ENCODE results near the gene FRMD4A. TPM values are rescaled to one million over a fixed set of nuclear protein-coding genes. Genes with fewer than 3 reads are reported as not detected.
"Not testable (repeated sequence)": the region's sequence is repeated elsewhere in the genome, so short reads cannot be mapped to it uniquely, and the experiment has no call there.

FRMD4A gene
- total and polyA plus RNA-seq, 8 donors = 6.9 to 25.3 (median 11.3) TPM

DNA sequence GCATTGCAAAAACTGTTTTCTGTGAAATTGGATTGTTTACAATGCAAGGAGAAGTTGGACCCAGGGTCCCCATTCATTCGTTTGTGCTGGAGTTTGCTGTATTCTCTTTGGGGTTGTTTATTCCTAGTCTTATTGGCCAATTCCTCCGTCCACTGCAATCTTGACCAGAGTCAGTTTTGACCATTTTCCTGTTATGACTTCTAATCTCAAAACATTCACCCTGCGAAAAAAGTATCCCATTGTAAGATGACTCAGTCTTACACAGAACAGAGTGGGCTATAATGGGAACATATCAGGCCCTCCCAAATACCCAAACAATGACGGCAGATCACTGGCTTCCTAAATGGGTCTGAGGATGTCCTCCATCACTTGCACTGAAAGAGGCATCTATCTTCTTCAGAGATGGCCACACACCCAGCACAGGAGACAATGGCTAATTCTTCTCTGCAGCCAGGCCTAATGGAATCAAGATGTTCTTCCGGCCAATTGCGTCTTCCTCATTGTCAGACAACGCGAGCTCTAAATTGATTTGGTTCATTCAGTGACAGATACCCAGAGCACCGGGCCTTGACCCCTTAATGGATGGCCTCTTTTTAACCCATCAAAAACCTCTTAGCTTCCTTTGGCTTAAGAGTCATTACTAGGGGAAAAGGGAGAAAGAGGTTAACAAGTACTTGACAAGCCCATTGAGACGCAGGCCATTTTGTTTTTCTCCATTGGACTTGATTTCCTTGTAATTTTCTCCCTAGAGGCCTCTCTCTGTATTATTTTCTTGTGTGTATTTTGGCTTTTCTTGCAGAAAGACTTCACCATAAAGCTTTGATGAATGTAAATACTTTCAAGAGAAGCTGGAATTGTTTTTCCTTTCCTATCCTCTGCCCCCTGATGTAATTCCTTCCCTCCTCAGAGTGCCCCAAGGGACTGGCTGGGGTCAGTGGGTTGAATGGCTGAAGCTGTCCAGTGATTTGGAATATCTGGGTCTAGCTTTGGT is 614.3 kb downstream of the FRMD4A start:
- H3K36me3 ChIP-seq = no peaks in the 10 kb centered on the region
- peak overlapping the region in 4 of 5 donors; percentile 80 to 84 (median 82) for H3K27ac ChIP-seq
- no peak overlapping the region for H3K4me3 ChIP-seq
- no peaks in the 10 kb centered on the region for H3K9me3 ChIP-seq
- H3K27me3 ChIP-seq = no peaks in the 10 kb centered on the region
- intact Hi-C loops (cut with DNase I; ENCODE audit: low total_unique reads) = no loop called here
- TF ChIP-seq POLR2AphosphoS5 (IDR thresholded peaks at IDR 0.05) (peak in 1 of 3 donors; percentile 6), EP300 (IDR thresholded peaks at IDR 0.05) (no peak)
- H3K4me1 ChIP-seq = peaks cover 22 to 53% (median 40%) of the 10 kb centered on the region in 4 donors
- peak in 1 of 2 donors; percentile 62 for DNase-seq
- 71 to 82% (median 79%) methylated on average over 10 of the region's 10 CpGs for WGBS, 5 donors

DNA sequence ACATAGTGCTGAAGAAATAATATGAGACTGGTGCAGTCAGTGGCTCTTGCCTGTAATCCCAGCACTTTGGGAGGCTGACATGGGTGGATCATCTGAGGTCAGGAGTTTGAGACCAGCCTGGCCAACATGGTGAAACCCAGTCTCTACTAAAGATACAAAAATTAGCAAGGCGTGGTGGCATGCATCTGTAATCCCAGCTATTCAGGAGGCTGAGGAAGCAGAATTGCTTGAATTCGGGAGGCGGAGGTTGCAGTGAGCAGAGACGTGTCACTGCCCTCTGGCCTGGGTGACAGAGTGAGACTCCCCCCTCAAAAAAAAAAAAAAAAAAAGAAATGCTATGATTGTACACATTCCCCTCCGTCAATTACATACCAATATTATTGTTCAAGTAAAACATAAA is 615.1 kb downstream of the FRMD4A start:
- H3K27ac ChIP-seq = peak overlapping the region in 2 of 5 donors; percentile 36 to 83
- H3K36me3 ChIP-seq; H3K4me3 ChIP-seq; H3K27me3 ChIP-seq; intact Hi-C loops (cut with DNase I; ENCODE audit: low total_unique reads); H3K9me3 ChIP-seq; DNase-seq: not testable (repeated sequence)
- peaks cover 22 to 53% (median 42%) of the 10 kb centered on the region in 4 donors for H3K4me1 ChIP-seq
- 70 to 87% (median 83%) methylated on average over 5 of the region's 5 CpGs for WGBS, 5 donors

DNA sequence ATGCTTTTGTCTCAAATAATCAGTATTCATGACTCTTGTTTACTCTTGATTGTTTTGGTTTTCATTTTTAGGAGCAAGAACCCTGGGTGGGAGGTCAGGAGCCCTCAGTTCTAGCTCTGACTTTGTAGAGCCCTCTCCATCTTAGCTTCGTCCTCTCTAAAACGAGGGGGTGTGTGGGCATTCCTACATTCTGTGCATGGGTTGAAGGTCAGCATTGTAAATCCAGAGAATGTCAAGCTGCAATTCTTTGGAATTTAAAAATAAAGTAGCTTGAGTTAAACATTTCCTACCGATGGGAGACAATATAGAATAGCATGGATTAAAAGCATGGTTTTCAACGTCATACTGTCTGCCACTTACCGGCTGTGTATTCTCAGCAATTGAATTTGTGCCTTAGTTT is 615.6 kb downstream of the FRMD4A start:
- Histone ChIP-seq H3K36me3 (no peaks in the 10 kb centered on the region), H3K9me3 (no peaks in the 10 kb centered on the region), H3K27me3 (no peaks in the 10 kb centered on the region), H3K27ac (peak overlapping the region in 1 of 5 donors; percentile 36), H3K4me1 (peaks cover 22 to 56% (median 46%) of the 10 kb centered on the region in 4 donors), H3K4me3 (no peak overlapping the region)
- 65 to 76% (median 73%) methylated on average over 5 of the region's 5 CpGs for WGBS, 5 donors
- intact Hi-C loops (cut with DNase I; ENCODE audit: low total_unique reads) = no loop called here
- TF ChIP-seq EP300 (IDR thresholded peaks at IDR 0.05) = no peak
- no peak for TF ChIP-seq POLR2A (IDR thresholded peaks at IDR 0.05)
- no peak for TF ChIP-seq POLR2AphosphoS5 (IDR thresholded peaks at IDR 0.05)
- TF ChIP-seq, protein P1, sequence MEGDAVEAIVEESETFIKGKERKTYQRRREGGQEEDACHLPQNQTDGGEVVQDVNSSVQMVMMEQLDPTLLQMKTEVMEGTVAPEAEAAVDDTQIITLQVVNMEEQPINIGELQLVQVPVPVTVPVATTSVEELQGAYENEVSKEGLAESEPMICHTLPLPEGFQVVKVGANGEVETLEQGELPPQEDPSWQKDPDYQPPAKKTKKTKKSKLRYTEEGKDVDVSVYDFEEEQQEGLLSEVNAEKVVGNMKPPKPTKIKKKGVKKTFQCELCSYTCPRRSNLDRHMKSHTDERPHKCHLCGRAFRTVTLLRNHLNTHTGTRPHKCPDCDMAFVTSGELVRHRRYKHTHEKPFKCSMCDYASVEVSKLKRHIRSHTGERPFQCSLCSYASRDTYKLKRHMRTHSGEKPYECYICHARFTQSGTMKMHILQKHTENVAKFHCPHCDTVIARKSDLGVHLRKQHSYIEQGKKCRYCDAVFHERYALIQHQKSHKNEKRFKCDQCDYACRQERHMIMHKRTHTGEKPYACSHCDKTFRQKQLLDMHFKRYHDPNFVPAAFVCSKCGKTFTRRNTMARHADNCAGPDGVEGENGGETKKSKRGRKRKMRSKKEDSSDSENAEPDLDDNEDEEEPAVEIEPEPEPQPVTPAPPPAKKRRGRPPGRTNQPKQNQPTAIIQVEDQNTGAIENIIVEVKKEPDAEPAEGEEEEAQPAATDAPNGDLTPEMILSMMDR (IDR thresholded peaks at IDR 0.05) = no peak
- DNase-seq = no peak

DNA sequence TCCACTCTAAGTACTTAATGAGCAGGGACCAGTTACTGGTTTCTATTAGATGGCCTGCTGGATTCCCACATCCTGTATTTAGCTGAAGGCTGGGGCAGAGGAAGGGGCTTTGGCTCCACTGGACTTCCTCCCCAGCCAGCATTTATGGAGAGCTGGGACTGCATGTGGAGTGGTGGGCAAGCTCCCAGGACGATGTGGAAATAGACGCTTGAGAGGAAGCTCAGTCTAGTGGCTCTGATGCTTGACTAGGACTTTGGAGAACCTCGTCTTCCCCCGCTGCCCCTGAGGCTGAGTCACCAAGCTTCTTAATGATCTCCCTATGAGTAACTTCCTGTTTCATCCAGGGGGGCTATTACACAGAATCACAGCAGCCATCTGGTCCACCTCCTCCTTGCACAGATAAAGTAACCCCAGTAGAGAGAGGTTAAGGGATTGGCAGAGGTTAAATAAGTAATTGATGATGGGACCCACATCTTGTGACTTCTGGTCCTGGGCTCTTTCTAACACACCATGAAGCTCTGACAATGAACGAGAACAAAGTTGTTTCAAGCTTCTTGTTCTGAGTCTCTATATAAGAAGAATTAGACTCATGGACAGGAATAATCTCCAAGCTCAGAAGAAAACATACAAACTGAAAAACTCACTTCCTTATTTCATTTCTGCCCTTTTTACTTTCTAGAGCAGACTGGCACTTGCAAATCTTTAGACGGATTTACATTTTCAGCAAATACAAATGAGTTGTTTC is 617.7 kb downstream of the FRMD4A start:
- Histone ChIP-seq H3K4me3 (no peak overlapping the region), H3K27me3 (no peaks in the 10 kb centered on the region), H3K4me1 (peaks cover 10 to 55% (median 41%) of the 10 kb centered on the region in 4 donors), H3K9me3 (no peaks in the 10 kb centered on the region), H3K27ac (peak overlapping the region; percentile 13 to 76 (median 52)), H3K36me3 (no peaks in the 10 kb centered on the region)
- DNase-seq = peak; percentile 49 to 73
- WGBS, 5 donors = 32 to 58% (median 42%) methylated on average over 6 of the region's 6 CpGs
- no peak for TF ChIP-seq EP300 (IDR thresholded peaks at IDR 0.05)
- TF ChIP-seq POLR2A (IDR thresholded peaks at IDR 0.05) = no peak
- TF ChIP-seq POLR2AphosphoS5 (IDR thresholded peaks at IDR 0.05) = peak in 2 of 3 donors; percentile 12 to 58
- TF ChIP-seq, protein P1 (IDR thresholded peaks at IDR 0.05) = no peak
- intact Hi-C loops (cut with DNase I; ENCODE audit: low total_unique reads) = no loop called here

DNA sequence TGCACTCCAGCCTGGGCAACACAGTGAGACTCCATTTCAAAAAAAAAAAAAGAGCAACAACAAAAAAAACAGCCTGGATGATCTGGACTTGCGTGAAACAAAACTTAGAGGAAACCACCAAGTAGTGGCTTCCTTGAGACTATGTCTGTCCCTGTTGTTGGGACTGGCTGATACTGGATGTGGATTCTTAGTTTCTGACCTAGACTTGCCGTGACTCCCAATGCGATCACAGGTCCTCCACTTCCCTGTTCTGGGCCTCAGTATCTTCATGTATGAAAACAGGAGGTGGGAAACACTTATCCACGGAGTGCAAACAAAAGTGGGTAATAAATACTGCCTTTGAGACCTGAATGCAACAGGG is 618.3 kb downstream of the FRMD4A start:
- TF ChIP-seq EP300 (IDR thresholded peaks at IDR 0.05) = no peak
- no peak for TF ChIP-seq POLR2AphosphoS5 (IDR thresholded peaks at IDR 0.05)
- no peak for TF ChIP-seq POLR2A (IDR thresholded peaks at IDR 0.05)
- TF ChIP-seq, protein P1 (IDR thresholded peaks at IDR 0.05) = no peak
- DNase-seq = no peak
- WGBS, 5 donors = 54 to 86% (median 79%) methylated on average over 4 of the region's 4 CpGs
- H3K4me1 ChIP-seq = peaks cover 13 to 55% (median 41%) of the 10 kb centered on the region in 4 donors
- H3K27me3 ChIP-seq = no peaks in the 10 kb centered on the region
- intact Hi-C loops (cut with DNase I; ENCODE audit: low total_unique reads) = no loop called here
- no peaks in the 10 kb centered on the region for H3K9me3 ChIP-seq
- H3K27ac ChIP-seq = peak overlapping the region; percentile 13 to 76 (median 52)
- no peaks in the 10 kb centered on the region for H3K36me3 ChIP-seq
- no peak overlapping the region for H3K4me3 ChIP-seq

Measured in stomach (tissue), 9 donors.